ENCODE results near the gene PARD3B. TPM values are rescaled to one million over a fixed set of nuclear protein-coding genes. Genes with fewer than 3 reads are reported as not detected.

Gene PARD3B
- total RNA-seq, 1 experiment from 2014 or later: 2.0 TPM

- no peak for DNase-seq (ENCODE audit: low read depth, low spot score)
- Histone ChIP-seq H3K4me3 (replicated peaks in 1 of 2; ENCODE audit: low read depth in 1 of 2, low read length in 2 of 2) (no peak overlapping the region), H3K79me2 (ENCODE audit: insufficient read depth, low read length) (no peaks in the 10 kb centered on the region), H3K9me2 (ENCODE audit: insufficient read depth) (no peaks in the 10 kb centered on the region), H3K9ac (ENCODE audit: low read length) (no peak overlapping the region), H3K9me3 (ENCODE audit: control insufficient read depth in 1 of 2, insufficient read depth in 1 of 2, low read depth in 1 of 2, low read length in 2 of 2) (no peaks in the 10 kb centered on the region), H4K20me1 (ENCODE audit: insufficient read depth) (no peaks in the 10 kb centered on the region), H3K4me1 (ENCODE audit: control insufficient read depth in 1 of 2, insufficient read depth in 2 of 2, low read length in 2 of 2) (no peaks in the 10 kb centered on the region), H3K27me3 (ENCODE audit: insufficient read depth, low read length) (no peaks in the 10 kb centered on the region), H3K4me2 (ENCODE audit: low read length) (no peak overlapping the region), H3K36me3 (ENCODE audit: control insufficient read depth in 1 of 2, insufficient read depth in 2 of 2, low read length in 2 of 2) (no peaks in the 10 kb centered on the region), H2AFZ (ENCODE audit: low read depth, low read length, poor library complexity, severe bottlenecking) (no peak overlapping the region), H3K27ac (ENCODE audit: low read depth, low read length) (no peak overlapping the region)
- TF ChIP-seq POLR2AphosphoS5 (IDR thresholded peaks at IDR 0.05; ENCODE audit: low read depth, low read length): no peak
- intact Hi-C loops (cut with micrococcal nuclease): no loop called here
- RAD21 ChIA-PET (ENCODE audit: low non-redundant PET in 1 of 2, low total read pairs in 2 of 2, uncharacterized antibody in 2 of 2, unreplicated experiment in 2 of 2): no interaction called here
- BruUV-seq (replicated peaks): no TSS peak
- POLR2A ChIA-PET: no interaction called here
- ATAC-seq: no peak
- CTCF ChIA-PET: no interaction called here
Measured at GRCh38 chr2:204860274-204860673, 315.0 kb downstream of the PARD3B start.

DNA sequence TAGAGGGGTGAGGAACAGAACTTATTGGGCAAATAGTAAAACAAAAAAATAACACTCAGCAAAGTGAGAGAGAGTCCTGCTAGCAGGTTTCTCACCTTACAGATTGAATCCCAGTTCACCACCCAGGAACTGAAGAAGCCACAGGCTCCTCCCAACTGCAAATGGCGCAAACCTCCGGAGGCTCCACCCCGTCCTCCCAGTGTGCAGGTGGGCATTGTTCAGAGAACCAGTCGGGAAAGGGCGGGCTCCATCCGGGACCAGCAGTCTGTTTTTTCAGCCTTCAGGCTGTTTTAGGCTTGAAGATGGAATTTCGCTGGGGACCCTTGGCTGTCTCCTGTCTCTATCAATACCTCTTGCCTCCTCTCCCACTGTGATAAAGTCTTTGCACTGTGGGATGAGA, 317.5 kb downstream of the PARD3B start:
- Histone ChIP-seq H2AFZ (ENCODE audit: low read depth, low read length, poor library complexity, severe bottlenecking) (no peak overlapping the region), H4K20me1 (ENCODE audit: insufficient read depth) (no peaks in the 10 kb centered on the region), H3K9me2 (ENCODE audit: insufficient read depth) (no peaks in the 10 kb centered on the region), H3K79me2 (ENCODE audit: insufficient read depth, low read length) (no peaks in the 10 kb centered on the region), H3K4me2 (ENCODE audit: low read length) (no peak overlapping the region), H3K4me3 (replicated peaks in 1 of 2; ENCODE audit: low read depth in 1 of 2, low read length in 2 of 2) (no peak overlapping the region), H3K9me3 (ENCODE audit: control insufficient read depth in 1 of 2, insufficient read depth in 1 of 2, low read depth in 1 of 2, low read length in 2 of 2) (no peaks in the 10 kb centered on the region), H3K9ac (ENCODE audit: low read length) (no peak overlapping the region), H3K4me1 (ENCODE audit: control insufficient read depth in 1 of 2, insufficient read depth in 2 of 2, low read length in 2 of 2) (no peaks in the 10 kb centered on the region), H3K27ac (ENCODE audit: low read depth, low read length) (no peak overlapping the region), H3K27me3 (ENCODE audit: insufficient read depth, low read length) (no peaks in the 10 kb centered on the region), H3K36me3 (ENCODE audit: control insufficient read depth in 1 of 2, insufficient read depth in 2 of 2, low read length in 2 of 2) (no peaks in the 10 kb centered on the region)
- intact Hi-C loops (cut with micrococcal nuclease): no loop called here
- ATAC-seq: no peak
- ChIA-PET POLR2A (no interaction called here), RAD21 (ENCODE audit: low non-redundant PET in 1 of 2, low total read pairs in 2 of 2, uncharacterized antibody in 2 of 2, unreplicated experiment in 2 of 2) (no interaction called here), CTCF (no interaction called here)
- no peak for DNase-seq (ENCODE audit: low read depth, low spot score)
- no TSS peak for BruUV-seq (replicated peaks)
- no peak for TF ChIP-seq SIN3A (IDR thresholded peaks at IDR 0.05; ENCODE audit: low read depth)
- TF ChIP-seq ATF3 (IDR thresholded peaks at IDR 0.05): no peak
- no peak for TF ChIP-seq JUND (IDR thresholded peaks at IDR 0.05)
- no peak for TF ChIP-seq RAD21 (IDR thresholded peaks at IDR 0.05; ENCODE audit: low read depth)
- no peak for TF ChIP-seq EGR1 (IDR thresholded peaks at IDR 0.05; ENCODE audit: low read depth)
- no peak for TF ChIP-seq CEBPB (IDR thresholded peaks at IDR 0.05; ENCODE audit: low read depth)
- no peak for TF ChIP-seq SP1 (IDR thresholded peaks at IDR 0.05; ENCODE audit: low read depth)
- no peak for TF ChIP-seq TCF7L2 (IDR thresholded peaks at IDR 0.05; ENCODE audit: borderline replicate concordance, extremely low read depth, insufficient read depth, insufficient read length)
- TF ChIP-seq, protein P1, sequence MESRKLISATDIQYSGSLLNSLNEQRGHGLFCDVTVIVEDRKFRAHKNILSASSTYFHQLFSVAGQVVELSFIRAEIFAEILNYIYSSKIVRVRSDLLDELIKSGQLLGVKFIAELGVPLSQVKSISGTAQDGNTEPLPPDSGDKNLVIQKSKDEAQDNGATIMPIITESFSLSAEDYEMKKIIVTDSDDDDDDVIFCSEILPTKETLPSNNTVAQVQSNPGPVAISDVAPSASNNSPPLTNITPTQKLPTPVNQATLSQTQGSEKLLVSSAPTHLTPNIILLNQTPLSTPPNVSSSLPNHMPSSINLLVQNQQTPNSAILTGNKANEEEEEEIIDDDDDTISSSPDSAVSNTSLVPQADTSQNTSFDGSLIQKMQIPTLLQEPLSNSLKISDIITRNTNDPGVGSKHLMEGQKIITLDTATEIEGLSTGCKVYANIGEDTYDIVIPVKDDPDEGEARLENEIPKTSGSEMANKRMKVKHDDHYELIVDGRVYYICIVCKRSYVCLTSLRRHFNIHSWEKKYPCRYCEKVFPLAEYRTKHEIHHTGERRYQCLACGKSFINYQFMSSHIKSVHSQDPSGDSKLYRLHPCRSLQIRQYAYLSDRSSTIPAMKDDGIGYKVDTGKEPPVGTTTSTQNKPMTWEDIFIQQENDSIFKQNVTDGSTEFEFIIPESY (IDR thresholded peaks at IDR 0.05; ENCODE audit: extremely low read depth, insufficient replicate concordance, low read length): no peak
- no peak for TF ChIP-seq EZH2 (IDR thresholded peaks at IDR 0.05)
- TF ChIP-seq POLR2AphosphoS5 (IDR thresholded peaks at IDR 0.05; ENCODE audit: low read depth, low read length): no peak
- no peak for TF ChIP-seq ELF1 (IDR thresholded peaks at IDR 0.05; ENCODE audit: borderline replicate concordance, low read depth)
- TF ChIP-seq REST (IDR thresholded peaks at IDR 0.05; ENCODE audit: low read depth): no peak
- no peak for TF ChIP-seq CBX3 (IDR thresholded peaks at IDR 0.05; ENCODE audit: low read depth)
- TF ChIP-seq YY1 (IDR thresholded peaks at IDR 0.05; ENCODE audit: extremely low read depth, insufficient replicate concordance, low read depth, low read length): no peak
- no peak for TF ChIP-seq POLR2A (IDR thresholded peaks at IDR 0.05; ENCODE audit: borderline replicate concordance, extremely low read depth, insufficient read depth, insufficient read length)
